HL-60 (cell line): ENCODE measurements around the gene PFDN4.
"Not testable (repeated sequence)": the region's sequence is repeated elsewhere in the genome, so short reads cannot be mapped to it uniquely, and the experiment has no call there.

Source experiments
- CTCF ChIP-seq: IDR thresholded peaks from one replicate; pipeline ENCODE4 v1.5.1; 2011; ENCODE audit warnings: low read length, control low read depth, inconsistent platforms; ENCODE audit not compliant: insufficient read depth
- GABPA ChIP-seq: IDR thresholded peaks from 2 replicates; pipeline ENCODE4 v1.6.1; 2012; ENCODE audit warnings: low read depth
- POLR2AphosphoS5 ChIP-seq: IDR thresholded peaks from 2 replicates; pipeline ENCODE4 v1.6.1; 2012; ENCODE audit warnings: low read depth
- REST ChIP-seq: IDR thresholded peaks from 2 replicates; pipeline ENCODE4 v1.6.1; 2012; ENCODE audit warnings: low read depth; ENCODE audit not compliant: insufficient replicate concordance
- SPI1 ChIP-seq: IDR thresholded peaks from 2 replicates; pipeline ENCODE4 v1.6.1; 2012; ENCODE audit warnings: low read depth, mild to moderate bottlenecking, borderline replicate concordance

- not testable (repeated sequence) for TF ChIP-seq CTCF, GABPA, POLR2AphosphoS5, SPI1, REST
These were observed 40.8 kb downstream of the PFDN4 start for GRCh38 chr20:54248705-54249104.
